ENCODE results near the gene DOCK2. TPM values are rescaled to one million over a fixed set of nuclear protein-coding genes. Genes with fewer than 3 reads are reported as not detected.

The DOCK2 gene
- total and polyA plus RNA-seq, 3 donors from 2014 or later = 6.8 to 8.9 (median 7.3) TPM

- intact Hi-C loops (cut with DNase I; ENCODE audit: low total_unique reads) = no loop called here
- 59 to 80% methylated on average over 2 of the region's 2 CpGs for WGBS, 2 donors
These were observed 264.8 kb downstream of the DOCK2 start for GRCh38 chr5:169901896-169902295.

GRCh38 chr5:169904059-169904458, 267.0 kb downstream of the DOCK2 start:
- Histone ChIP-seq H3K36me3 (ENCODE audit: low read depth, missing control alignments) (no peaks in the 10 kb centered on the region), H3K9me3 (no peaks in the 10 kb centered on the region), H3K4me3 (no peak overlapping the region), H3K27me3 (no peaks in the 10 kb centered on the region), H3K4me1 (no peaks in the 10 kb centered on the region), H3K27ac (no peak overlapping the region)
- intact Hi-C loops (cut with DNase I; ENCODE audit: low total_unique reads) = no loop called here
- TF ChIP-seq, protein P1, sequence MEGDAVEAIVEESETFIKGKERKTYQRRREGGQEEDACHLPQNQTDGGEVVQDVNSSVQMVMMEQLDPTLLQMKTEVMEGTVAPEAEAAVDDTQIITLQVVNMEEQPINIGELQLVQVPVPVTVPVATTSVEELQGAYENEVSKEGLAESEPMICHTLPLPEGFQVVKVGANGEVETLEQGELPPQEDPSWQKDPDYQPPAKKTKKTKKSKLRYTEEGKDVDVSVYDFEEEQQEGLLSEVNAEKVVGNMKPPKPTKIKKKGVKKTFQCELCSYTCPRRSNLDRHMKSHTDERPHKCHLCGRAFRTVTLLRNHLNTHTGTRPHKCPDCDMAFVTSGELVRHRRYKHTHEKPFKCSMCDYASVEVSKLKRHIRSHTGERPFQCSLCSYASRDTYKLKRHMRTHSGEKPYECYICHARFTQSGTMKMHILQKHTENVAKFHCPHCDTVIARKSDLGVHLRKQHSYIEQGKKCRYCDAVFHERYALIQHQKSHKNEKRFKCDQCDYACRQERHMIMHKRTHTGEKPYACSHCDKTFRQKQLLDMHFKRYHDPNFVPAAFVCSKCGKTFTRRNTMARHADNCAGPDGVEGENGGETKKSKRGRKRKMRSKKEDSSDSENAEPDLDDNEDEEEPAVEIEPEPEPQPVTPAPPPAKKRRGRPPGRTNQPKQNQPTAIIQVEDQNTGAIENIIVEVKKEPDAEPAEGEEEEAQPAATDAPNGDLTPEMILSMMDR (IDR thresholded peaks at IDR 0.05) = no peak
- TF ChIP-seq POLR2A (IDR thresholded peaks at IDR 0.05) = no peak
- WGBS, 2 donors = 57 to 70% methylated on average over 2 of the region's 2 CpGs
- DNase-seq = peak; percentile 22

More at GRCh38 chr5:169901896-169902295, 264.8 kb downstream of the DOCK2 start:
- no peak overlapping the region for H3K27ac ChIP-seq
- no peak for TF ChIP-seq POLR2A (IDR thresholded peaks at IDR 0.05)
- DNase-seq = no peak
- H3K27me3 ChIP-seq = no peaks in the 10 kb centered on the region
- H3K9me3 ChIP-seq = no peaks in the 10 kb centered on the region
- H3K4me1 ChIP-seq = no peaks in the 10 kb centered on the region
- no peaks in the 10 kb centered on the region for H3K36me3 ChIP-seq (ENCODE audit: low read depth, missing control alignments)
- H3K4me3 ChIP-seq = no peak overlapping the region

DNA sequence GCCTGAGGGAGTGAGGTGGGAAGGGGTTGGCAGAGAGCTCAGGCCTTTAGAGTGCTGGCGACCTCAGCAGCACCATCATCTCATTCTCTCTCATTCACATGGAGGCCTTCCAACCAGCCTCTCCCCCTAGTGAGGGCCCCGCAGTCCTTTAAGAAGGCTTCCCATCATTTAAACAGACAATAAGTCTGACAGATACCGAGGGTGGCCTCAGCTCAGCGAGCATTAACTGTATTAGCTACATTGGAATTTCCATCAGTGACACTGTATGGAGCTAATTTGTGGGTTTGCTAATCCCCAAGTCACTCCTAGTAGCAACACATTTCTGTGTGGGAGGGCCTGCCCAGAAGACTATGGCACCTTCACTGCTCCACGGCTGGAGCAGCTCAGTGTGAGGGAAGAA, 267.4 kb downstream of the DOCK2 start:
- no peaks in the 10 kb centered on the region for H3K36me3 ChIP-seq (ENCODE audit: low read depth, missing control alignments)
- TF ChIP-seq POLR2A (IDR thresholded peaks at IDR 0.05) = no peak
- TF ChIP-seq, protein P1 (IDR thresholded peaks at IDR 0.05) = no peak
- no peaks in the 10 kb centered on the region for H3K4me1 ChIP-seq

DNA sequence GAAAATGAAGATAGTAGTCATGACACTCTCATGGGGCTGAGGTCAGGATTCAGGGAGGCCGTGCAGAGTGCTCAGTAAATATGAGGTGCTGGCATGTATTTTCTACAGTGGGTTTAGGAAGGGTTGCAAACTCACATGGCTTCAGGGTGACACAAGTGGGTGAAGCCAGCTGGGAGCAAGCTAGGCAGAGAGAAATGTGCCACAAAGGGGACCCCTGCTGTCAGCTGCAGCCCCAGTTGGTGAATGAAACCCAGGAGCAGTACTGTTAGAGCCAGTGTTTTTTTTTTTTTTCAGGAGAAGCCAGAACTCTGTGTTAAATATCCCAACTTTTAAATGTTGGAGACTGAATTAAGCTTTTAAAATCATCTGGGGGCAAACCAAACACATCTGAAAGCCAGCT, 267.9 kb downstream of the DOCK2 start:
- no peaks in the 10 kb centered on the region for H3K27me3 ChIP-seq
- DNase-seq = no peak
- intact Hi-C loops (cut with DNase I; ENCODE audit: low total_unique reads) = no loop called here
- no peak overlapping the region for H3K27ac ChIP-seq
- no peaks in the 10 kb centered on the region for H3K36me3 ChIP-seq (ENCODE audit: low read depth, missing control alignments)
- no peaks in the 10 kb centered on the region for H3K4me1 ChIP-seq
- TF ChIP-seq, protein P1 (IDR thresholded peaks at IDR 0.05) = no peak
- no peak for TF ChIP-seq POLR2A (IDR thresholded peaks at IDR 0.05)
- WGBS, 2 donors = 76% methylated on average over 1 of the region's 1 CpG; no CpG with 5 or more reads in 1 of the 2 donors
- no peak overlapping the region for H3K4me3 ChIP-seq
- H3K9me3 ChIP-seq = no peaks in the 10 kb centered on the region

More for the DNA sequence above, 267.4 kb downstream of the DOCK2 start:
- DNase-seq = no peak
- Histone ChIP-seq H3K27ac (no peak overlapping the region), H3K9me3 (no peaks in the 10 kb centered on the region), H3K27me3 (no peaks in the 10 kb centered on the region), H3K4me3 (no peak overlapping the region)
- intact Hi-C loops (cut with DNase I; ENCODE audit: low total_unique reads) = no loop called here
- 67 to 73% methylated on average over 3 to 5 of the region's 5 CpGs for WGBS, 2 donors

DNA sequence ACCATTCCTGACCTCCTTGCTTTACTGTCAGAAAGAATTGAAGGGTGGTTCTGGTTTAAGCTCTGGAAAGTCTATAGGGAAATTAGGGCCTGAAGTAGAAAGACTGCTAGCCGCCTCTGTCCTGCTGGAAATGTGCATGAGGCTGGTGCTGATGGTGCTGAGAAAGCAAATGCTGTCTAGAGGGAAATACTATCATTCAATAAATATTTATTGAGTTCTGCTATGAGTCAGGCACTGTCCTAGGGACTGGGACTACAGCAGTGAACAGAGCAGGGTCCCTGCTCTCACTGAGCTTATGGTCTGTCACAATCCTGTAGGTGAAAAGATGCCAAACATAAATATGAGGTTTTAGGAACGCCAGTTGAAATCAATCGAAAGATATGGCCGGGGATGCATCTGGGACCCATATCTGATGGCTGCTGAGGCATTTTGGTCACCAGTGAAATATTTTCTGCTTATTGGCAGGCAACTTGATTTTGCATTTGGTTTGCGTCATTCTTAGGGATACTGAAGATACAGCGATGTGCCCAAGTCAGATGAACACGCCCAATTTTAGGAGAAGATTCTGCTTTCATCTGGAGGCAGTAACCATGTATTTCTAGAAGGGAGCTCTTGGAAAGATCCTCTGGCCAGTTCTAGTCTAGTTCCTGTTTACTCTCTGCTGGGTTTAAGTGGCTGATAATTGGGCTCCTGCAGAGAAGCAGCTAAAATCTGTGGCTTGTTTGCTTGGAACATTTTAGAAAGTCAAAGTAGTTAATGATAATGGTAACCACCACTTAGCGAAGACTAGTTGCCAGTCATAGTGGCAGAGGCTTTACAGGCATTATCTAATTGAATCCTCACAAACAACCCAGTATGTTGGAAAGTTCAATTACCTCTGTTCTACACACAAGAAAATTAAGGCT, 269.9 kb downstream of the DOCK2 start:
- H3K9me3 ChIP-seq = no peaks in the 10 kb centered on the region
- H3K4me1 ChIP-seq = no peaks in the 10 kb centered on the region
- intact Hi-C loops (cut with DNase I; ENCODE audit: low total_unique reads) = no loop called here
- H3K27ac ChIP-seq = no peak overlapping the region
- H3K27me3 ChIP-seq = no peaks in the 10 kb centered on the region
- H3K4me3 ChIP-seq = no peak overlapping the region
- no peak for TF ChIP-seq POLR2A (IDR thresholded peaks at IDR 0.05)
- TF ChIP-seq, protein P1 (IDR thresholded peaks at IDR 0.05) = no peak
- DNase-seq = no peak
- H3K36me3 ChIP-seq (ENCODE audit: low read depth, missing control alignments) = no peaks in the 10 kb centered on the region
- WGBS, 2 donors = 90% methylated on average over 8 of the region's 8 CpGs
